SJCRH30 (cell line): ENCODE data around the gene ATP10A. TPM values are rescaled to one million over a fixed set of nuclear protein-coding genes. Genes with fewer than 3 reads are reported as not detected.
"Not testable (repeated sequence)": the region's sequence is repeated elsewhere in the genome, so short reads cannot be mapped to it uniquely, and the experiment has no call there.

Source experiments
- DNase-seq, 2 experiments: peaks; one replicate each; pipeline ENCODE4 v3.0.0-alpha.2; 2015 to 2020
- H3K27ac ChIP-seq: fragments of 250-450 bp; sonication (Bioruptor Pico); 2 replicates; pipeline ENCODE4 v1.5.1; 2020; ENCODE audit warnings: mild to moderate bottlenecking, moderate library complexity
- H3K27me3 ChIP-seq: fragments of 250-450 bp; sonication (Bioruptor Pico); 2 replicates; pipeline ENCODE4 v1.5.1; 2020; ENCODE audit warnings: mild to moderate bottlenecking, moderate library complexity
- H3K36me3 ChIP-seq: fragments of 250-450 bp; sonication (Bioruptor Pico); 2 replicates; pipeline ENCODE4 v1.5.1; 2020; ENCODE audit warnings: mild to moderate bottlenecking, moderate library complexity
- H3K4me1 ChIP-seq: fragments of 250-450 bp; sonication (Bioruptor Pico); 2 replicates; pipeline ENCODE4 v1.5.1; 2020; ENCODE audit warnings: mild to moderate bottlenecking, moderate library complexity
- H3K4me3 ChIP-seq: fragments of 250-450 bp; sonication (Bioruptor Pico); 2 replicates; pipeline ENCODE4 v1.5.1; 2020; ENCODE audit warnings: mild to moderate bottlenecking, moderate library complexity
- H3K9me3 ChIP-seq: fragments of 250-450 bp; sonication (Bioruptor Pico); replicated peaks from 2 replicates; pipeline ENCODE4 v1.5.1; 2020; ENCODE audit warnings: mild to moderate bottlenecking, moderate library complexity
- total RNA-seq: library from RNA; depleted of rRNA; stranded (reverse); fragments of >200 nt; shearing (Covaris generic); gene quantifications from 2 replicates; pipeline ENCODE4 v1.2.3, GENCODE V29; 2014

The ATP10A gene
- total RNA-seq, 1 experiment from 2014 or later: 1.5 TPM

DNA sequence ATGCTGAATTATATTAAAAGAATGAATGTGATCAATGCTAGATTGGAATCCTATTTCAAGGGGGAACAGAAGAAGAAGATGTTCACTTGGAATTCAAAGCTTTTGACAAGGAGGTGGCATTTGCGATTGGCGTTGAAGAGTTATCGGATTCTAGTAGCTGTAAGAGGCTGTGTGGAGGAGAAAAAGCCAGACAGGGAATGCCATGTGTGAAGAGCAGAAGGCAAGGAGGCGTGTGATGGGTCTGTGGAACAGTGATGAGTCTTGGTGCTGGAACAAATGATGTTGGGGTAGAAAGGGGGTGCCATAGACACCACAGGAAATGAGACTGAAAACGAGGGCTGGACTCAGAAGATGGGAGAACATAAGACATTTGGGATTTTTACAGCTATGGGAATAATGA lies 30.5 kb upstream of the ATP10A start:
- Histone ChIP-seq H3K27ac (no peak overlapping the region), H3K4me1 (no peaks in the 10 kb centered on the region), H3K27me3 (no peaks in the 10 kb centered on the region), H3K4me3 (no peak overlapping the region), H3K36me3 (no peaks in the 10 kb centered on the region), H3K9me3 (no peaks in the 10 kb centered on the region)
- DNase-seq: no peak

DNA sequence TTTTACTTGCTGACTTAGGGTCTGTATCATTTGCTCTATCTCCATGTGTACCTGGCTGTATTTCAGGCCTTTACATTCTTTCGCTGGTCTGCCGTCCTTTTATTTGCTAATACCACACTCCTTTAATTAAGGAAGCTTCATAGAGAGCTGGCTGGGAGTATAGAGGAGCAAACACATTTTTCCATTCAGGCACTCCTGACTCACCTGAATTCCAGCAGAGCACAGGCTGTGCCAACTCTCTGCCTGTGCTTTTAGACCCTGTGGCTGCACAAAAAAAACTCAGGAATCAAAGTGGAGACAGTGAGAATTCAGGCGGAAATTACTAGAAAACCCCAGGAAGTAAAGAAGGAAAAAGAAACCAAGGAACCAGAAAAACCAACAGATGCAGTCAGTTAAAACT lies 29.0 kb upstream of the ATP10A start:
- no peak for DNase-seq
- Histone ChIP-seq H3K27ac (no peak overlapping the region), H3K4me1 (no peaks in the 10 kb centered on the region), H3K36me3 (no peaks in the 10 kb centered on the region), H3K4me3 (no peak overlapping the region), H3K9me3 (no peaks in the 10 kb centered on the region), H3K27me3 (no peaks in the 10 kb centered on the region)

DNA sequence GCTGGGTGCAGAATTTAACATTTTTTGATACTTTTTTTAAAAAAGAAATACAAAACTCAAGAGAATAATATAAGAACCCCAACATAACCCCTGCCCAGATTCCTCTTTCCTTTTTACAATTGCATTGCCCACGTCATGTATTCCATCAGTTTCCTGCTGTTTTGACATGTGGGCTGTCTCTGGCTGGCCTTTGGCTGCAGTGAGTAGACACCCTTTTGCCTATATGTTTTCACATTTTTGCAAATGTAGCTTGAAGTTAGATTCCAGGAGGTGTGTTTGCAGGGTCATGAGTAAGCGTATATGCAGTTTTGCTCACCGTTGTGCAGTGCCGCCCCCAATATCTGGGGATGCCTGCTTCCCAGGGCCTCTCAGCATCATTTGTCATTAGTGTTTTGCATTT lies 28.0 kb upstream of the ATP10A start:
- no peak overlapping the region for H3K27ac ChIP-seq
- H3K9me3 ChIP-seq: no peaks in the 10 kb centered on the region
- no peak overlapping the region for H3K4me3 ChIP-seq
- H3K4me1 ChIP-seq: no peaks in the 10 kb centered on the region
- DNase-seq: no peak
- no peaks in the 10 kb centered on the region for H3K27me3 ChIP-seq
- H3K36me3 ChIP-seq: no peaks in the 10 kb centered on the region

DNA sequence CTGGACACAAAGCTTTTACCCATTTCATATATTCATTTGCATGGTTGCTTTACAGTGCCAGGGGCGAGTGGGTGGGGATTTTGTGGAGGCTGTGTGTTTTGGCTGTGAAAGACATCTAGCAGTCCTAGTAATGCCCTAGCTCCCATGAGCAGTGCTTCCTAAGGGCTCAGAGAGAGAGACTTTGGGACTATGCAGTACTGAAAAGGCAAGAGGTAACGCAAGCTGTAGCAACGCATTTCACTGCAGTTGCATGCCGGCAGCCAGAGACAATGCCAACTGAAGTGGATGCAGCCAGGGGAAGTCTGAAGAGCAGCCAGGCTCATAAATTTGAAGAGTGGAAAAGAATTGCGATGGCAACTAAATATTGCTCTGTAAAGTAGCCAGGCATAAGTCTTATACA lies 27.4 kb upstream of the ATP10A start:
- Histone ChIP-seq H3K9me3 (no peaks in the 10 kb centered on the region), H3K36me3 (no peaks in the 10 kb centered on the region), H3K27me3 (no peaks in the 10 kb centered on the region), H3K4me3 (no peak overlapping the region), H3K4me1 (no peaks in the 10 kb centered on the region), H3K27ac (no peak overlapping the region)
- no peak for DNase-seq

DNA sequence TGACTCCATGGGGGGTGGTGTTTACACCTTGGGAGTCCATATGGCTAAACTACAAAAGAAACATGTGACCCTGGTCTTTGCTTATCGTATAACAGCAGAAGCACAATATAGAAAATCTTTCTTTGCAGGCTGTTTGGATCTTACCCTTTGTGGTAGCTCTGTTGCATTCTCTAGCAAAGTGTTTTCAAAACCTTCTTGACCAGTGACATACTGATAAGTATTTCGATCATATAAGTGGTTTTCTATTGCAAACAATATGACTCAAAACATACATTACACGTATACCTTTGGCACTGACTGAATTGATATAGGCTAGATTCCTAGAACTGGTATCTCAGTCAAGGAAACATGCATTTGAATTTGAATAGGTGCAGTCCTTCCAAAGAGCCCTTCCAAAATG lies 24.7 kb upstream of the ATP10A start:
- no peaks in the 10 kb centered on the region for H3K9me3 ChIP-seq
- H3K4me1 ChIP-seq: no peaks in the 10 kb centered on the region
- no peaks in the 10 kb centered on the region for H3K36me3 ChIP-seq
- H3K27me3 ChIP-seq: no peaks in the 10 kb centered on the region
- H3K4me3 ChIP-seq: no peak overlapping the region
- no peak for DNase-seq
- H3K27ac ChIP-seq: no peak overlapping the region

DNA sequence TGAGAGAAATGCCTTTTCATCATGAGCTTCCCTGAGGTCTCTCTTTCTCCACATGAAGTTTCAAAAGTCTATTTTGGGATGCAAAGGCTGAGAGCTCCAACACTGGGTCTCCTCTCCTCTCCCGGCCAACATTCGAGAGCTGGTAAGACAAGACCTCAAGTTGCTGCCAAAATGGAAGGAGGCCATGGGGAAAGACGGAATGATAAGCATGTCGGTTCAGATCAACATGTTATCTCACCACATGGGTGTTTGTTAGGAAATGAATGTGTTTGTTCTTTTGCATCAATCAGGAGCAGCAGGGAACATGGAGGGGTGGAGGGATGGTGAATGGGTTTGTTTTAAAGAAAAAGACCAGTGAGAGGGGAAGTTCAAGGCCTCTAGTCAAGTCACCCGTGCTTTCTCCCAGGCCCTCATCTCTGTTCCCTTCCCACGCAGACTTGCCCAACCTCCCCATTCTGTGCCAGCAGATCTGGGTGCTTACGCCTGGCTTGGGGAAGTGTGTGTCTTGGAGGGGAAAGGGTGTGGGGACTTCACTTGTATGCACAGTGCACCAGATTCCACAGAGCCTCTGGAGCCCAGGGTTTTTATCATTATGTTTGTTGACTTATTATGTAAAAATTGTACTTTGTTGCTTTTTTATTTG lies 23.5 kb upstream of the ATP10A start:
- Histone ChIP-seq H3K27me3 (no peaks in the 10 kb centered on the region), H3K27ac (no peak overlapping the region), H3K9me3 (no peaks in the 10 kb centered on the region), H3K36me3 (no peaks in the 10 kb centered on the region), H3K4me3 (no peak overlapping the region), H3K4me1 (no peaks in the 10 kb centered on the region)
- DNase-seq: no peak

GRCh38 chr15:25884370-25884769 lies 21.2 kb upstream of the ATP10A start:
- H3K27me3 ChIP-seq: no peaks in the 10 kb centered on the region
- H3K9me3 ChIP-seq: no peaks in the 10 kb centered on the region
- H3K4me1 ChIP-seq: no peaks in the 10 kb centered on the region
- H3K4me3 ChIP-seq: no peak overlapping the region
- H3K27ac ChIP-seq: no peak overlapping the region
- no peak for DNase-seq
- no peaks in the 10 kb centered on the region for H3K36me3 ChIP-seq

- no peak for DNase-seq
- Histone ChIP-seq H3K4me3 (no peak overlapping the region), H3K9me3 (no peaks in the 10 kb centered on the region), H3K27ac (no peak overlapping the region), H3K4me1 (no peaks in the 10 kb centered on the region), H3K36me3 (no peaks in the 10 kb centered on the region), H3K27me3 (no peaks in the 10 kb centered on the region)
Measured at GRCh38 chr15:25883463-25884259, 20.5 kb upstream of the ATP10A start.

GRCh38 chr15:25882466-25882865 lies 19.3 kb upstream of the ATP10A start:
- no peak for DNase-seq
- Histone ChIP-seq H3K4me1 (no peaks in the 10 kb centered on the region), H3K9me3 (no peaks in the 10 kb centered on the region)

DNA sequence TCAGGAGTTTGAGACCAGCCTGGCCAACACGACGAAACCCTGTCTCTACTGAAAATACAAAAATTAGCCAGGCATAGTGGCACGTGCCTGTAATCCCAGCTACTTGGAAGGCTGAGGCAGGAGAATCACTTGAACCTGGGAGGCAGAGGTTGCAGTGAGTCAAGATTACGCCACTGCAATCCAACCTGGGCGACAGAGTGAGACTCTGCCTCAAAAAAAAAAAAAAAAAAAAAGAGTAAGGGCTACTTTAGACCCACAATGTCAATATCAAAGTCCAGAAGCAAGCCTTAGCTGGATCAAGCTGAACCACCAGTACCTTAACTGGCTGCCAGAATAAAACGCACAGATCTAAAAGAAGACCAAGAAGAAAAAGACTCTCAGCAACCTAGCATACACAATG lies 17.8 kb upstream of the ATP10A start:
- not testable (repeated sequence) for H3K4me1 ChIP-seq, H3K27me3 ChIP-seq, H3K4me3 ChIP-seq, H3K27ac ChIP-seq, H3K36me3 ChIP-seq, DNase-seq, H3K9me3 ChIP-seq

More at GRCh38 chr15:25882466-25882865, 19.3 kb upstream of the ATP10A start:
- Histone ChIP-seq H3K27me3 (no peaks in the 10 kb centered on the region), H3K4me3 (no peak overlapping the region), H3K36me3 (no peaks in the 10 kb centered on the region), H3K27ac (no peak overlapping the region)

DNA sequence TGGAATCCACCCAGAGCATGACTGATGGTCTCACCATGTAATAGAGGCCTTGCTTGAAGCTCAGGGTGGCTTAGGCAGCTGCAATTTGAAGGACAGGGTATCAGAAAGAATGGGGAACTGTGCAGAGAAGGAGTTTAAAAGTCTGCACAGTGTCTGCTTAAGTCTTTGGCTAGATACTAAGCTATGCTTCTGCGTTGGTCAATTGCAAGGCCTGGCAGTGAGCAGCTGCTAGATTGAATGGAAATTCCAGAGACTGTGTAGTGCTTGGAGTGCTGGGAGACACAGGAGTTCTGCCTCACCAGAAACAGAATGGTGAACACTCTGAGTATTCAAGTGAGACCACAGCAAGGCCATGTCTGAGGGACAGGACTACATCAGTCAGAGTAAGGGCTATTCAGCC lies 17.3 kb upstream of the ATP10A start:
- H3K27me3 ChIP-seq: no peaks in the 10 kb centered on the region
- no peak for DNase-seq
- H3K4me3 ChIP-seq: no peak overlapping the region
- H3K27ac ChIP-seq: no peak overlapping the region
- H3K4me1 ChIP-seq: no peaks in the 10 kb centered on the region
- H3K9me3 ChIP-seq: no peaks in the 10 kb centered on the region
- no peaks in the 10 kb centered on the region for H3K36me3 ChIP-seq

- Histone ChIP-seq H3K36me3 (no peaks in the 10 kb centered on the region), H3K27me3 (no peaks in the 10 kb centered on the region), H3K9me3 (no peaks in the 10 kb centered on the region), H3K4me1 (no peaks in the 10 kb centered on the region), H3K4me3 (no peak overlapping the region), H3K27ac (no peak overlapping the region)
- DNase-seq: no peak
Measured at GRCh38 chr15:25879438-25879837, 16.3 kb upstream of the ATP10A start.

GRCh38 chr15:25877681-25878080 lies 14.6 kb upstream of the ATP10A start:
- H3K27ac ChIP-seq: no peak overlapping the region
- no peaks in the 10 kb centered on the region for H3K27me3 ChIP-seq
- no peak for DNase-seq

GRCh38 chr15:25876231-25877140 lies 13.4 kb upstream of the ATP10A start:
- Histone ChIP-seq H3K36me3 (no peaks in the 10 kb centered on the region), H3K9me3 (no peaks in the 10 kb centered on the region), H3K27me3 (no peaks in the 10 kb centered on the region), H3K4me1 (0 out of 2 replicates have a peak, but pooled peaks cover 5% of the 10 kb centered on the region), H3K27ac (no peak overlapping the region), H3K4me3 (no peak overlapping the region)
- DNase-seq: no peak

More at GRCh38 chr15:25877681-25878080, 14.6 kb upstream of the ATP10A start:
- Histone ChIP-seq H3K9me3 (no peaks in the 10 kb centered on the region), H3K4me3 (no peak overlapping the region), H3K4me1 (0 out of 2 replicates have a peak, but pooled peaks cover 5% of the 10 kb centered on the region), H3K36me3 (no peaks in the 10 kb centered on the region)

DNA sequence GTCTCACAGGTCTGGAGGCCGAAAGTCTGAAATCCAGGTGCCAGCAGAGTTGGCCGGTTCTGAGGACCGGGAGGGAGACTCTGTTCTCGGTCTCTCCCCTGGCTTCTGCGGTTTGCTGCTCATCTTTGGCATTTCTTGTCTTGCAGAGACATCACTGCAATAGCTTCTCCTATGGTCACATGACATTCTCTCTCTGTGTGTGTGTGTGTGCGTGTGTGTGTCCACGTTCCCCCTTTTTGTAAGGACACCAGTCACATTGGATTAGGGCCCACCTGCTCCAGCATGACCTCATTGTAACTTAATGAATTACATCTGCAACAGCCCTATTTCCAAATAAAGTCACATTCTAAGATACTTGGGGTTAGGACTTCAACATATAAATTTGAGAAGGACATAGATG lies 12.4 kb upstream of the ATP10A start:
- Histone ChIP-seq H3K27me3 (no peaks in the 10 kb centered on the region), H3K4me3 (no peak overlapping the region), H3K36me3 (no peaks in the 10 kb centered on the region), H3K4me1 (0 out of 2 replicates have a peak, but pooled peaks cover 5% of the 10 kb centered on the region), H3K27ac (no peak overlapping the region), H3K9me3 (no peaks in the 10 kb centered on the region)
- no peak for DNase-seq
